CD14-positive monocyte (primary cell): Measurements from ENCODE around the gene CEP83. TPM values are rescaled to one million over a fixed set of nuclear protein-coding genes. Genes with fewer than 3 reads are reported as not detected.

ENCODE experiments used
- DNase-seq, 3 donors: peaks; one replicate each; pipeline ENCODE4 v3.0.0-alpha.2; 2011 to 2022
- H2AFZ ChIP-seq: 2 replicates; pipeline ENCODE4 v1.6.0; 2012; ENCODE audit warnings: mild to moderate bottlenecking, low read depth, low read length, inconsistent platforms; ENCODE audit not compliant: insufficient read depth, poor library complexity, severe bottlenecking
- H3K27ac ChIP-seq, 2 donors: 1 replicate in 1 of 2; 2 replicates in 1 of 2; pipeline ENCODE4 v1.5.1; 2012 to 2013; ENCODE audit warnings: low read length in 2 of 2, control low read depth in 1 of 2, inconsistent platforms in 1 of 2, low read depth in 1 of 2, mild to moderate bottlenecking in 1 of 2
- H3K27me3 ChIP-seq, 2 donors: one replicate each; pipeline versions ENCODE4 v1.6.0 to v1.6.1; 2011 to 2013; ENCODE audit warnings: low read length in 2 of 2; ENCODE audit not compliant: control insufficient read depth in 2 of 2, insufficient read depth in 2 of 2
- H3K36me3 ChIP-seq, 2 donors: replicated peaks in 1 of 2; 1 replicate in 1 of 2; 2 replicates in 1 of 2; pipeline versions ENCODE4 v1.5.1 to v1.6.1; 2012 to 2013; ENCODE audit warnings: low read length in 2 of 2, control low read depth in 1 of 2, inconsistent platforms in 1 of 2, mild to moderate bottlenecking in 1 of 2; ENCODE audit not compliant: insufficient read depth in 2 of 2, control insufficient read depth in 1 of 2
- H3K4me1 ChIP-seq, 2 donors: 1 replicate in 1 of 2; 2 replicates in 1 of 2; pipeline versions ENCODE4 v1.5.1 to v1.6.1; 2012 to 2013; ENCODE audit warnings: low read length in 2 of 2, control low read depth in 1 of 2, inconsistent platforms in 1 of 2, mild to moderate bottlenecking in 1 of 2, moderate library complexity in 1 of 2; ENCODE audit not compliant: insufficient read depth in 2 of 2, control insufficient read depth in 1 of 2
- H3K4me2 ChIP-seq: replicated peaks from 2 replicates; pipeline ENCODE3; 2012; ENCODE audit warnings: low read length, moderate library complexity, mild to moderate bottlenecking; ENCODE audit not compliant: poor library complexity, severe bottlenecking; ENCODE audit errors: extremely low read depth
- H3K4me3 ChIP-seq, 3 experiments: fragments of 200-600 bp in 1 of 3; sonication (generic) in 1 of 3; replicated peaks in 1 of 3; 1 replicate in 2 of 3; 2 replicates in 1 of 3; pipeline ENCODE4 v1.5.1; 2011 to 2013; ENCODE audit warnings: low read length in 3 of 3, mild to moderate bottlenecking in 3 of 3, control low read depth in 2 of 3, low read depth in 2 of 3, inconsistent platforms in 1 of 3, moderate library complexity in 1 of 3
- H3K79me2 ChIP-seq: 2 replicates; pipeline ENCODE4 v1.6.0; 2012; ENCODE audit warnings: mild to moderate bottlenecking, control low read depth, inconsistent platforms, low read length, moderate library complexity; ENCODE audit not compliant: insufficient read depth
- H3K9ac ChIP-seq: 2 replicates; pipeline ENCODE4 v1.6.0; 2017; ENCODE audit warnings: low read length, mild to moderate bottlenecking; ENCODE audit not compliant: insufficient read depth, poor library complexity, severe bottlenecking
- H3K9me3 ChIP-seq, 2 donors: replicated peaks in 1 of 2; 1 replicate in 1 of 2; 2 replicates in 1 of 2; pipeline versions ENCODE4 v1.5.1 to v1.6.1; 2012 to 2013; ENCODE audit warnings: low read length in 2 of 2, control low read depth in 1 of 2; ENCODE audit not compliant: control insufficient read depth in 1 of 2, insufficient read depth in 1 of 2
- H4K20me1 ChIP-seq: 2 replicates; pipeline ENCODE4 v1.6.0; 2012; ENCODE audit warnings: mild to moderate bottlenecking, low read length, control low read depth, moderate library complexity; ENCODE audit not compliant: insufficient read depth
- H3K27ac Mint-ChIP-seq, 7 donors: one replicate each; pipeline ENCODE4 v1.8.0; 2020; ENCODE audit warnings: mild to moderate bottlenecking in 7 of 7, mixed read lengths in 7 of 7, moderate library complexity in 6 of 7, inconsistent platforms in 2 of 7
- H3K27me3 Mint-ChIP-seq, 3 donors: one replicate each; pipeline ENCODE4 v1.8.0; 2021 to 2022; ENCODE audit warnings: low read depth in 3 of 3, mild to moderate bottlenecking in 3 of 3, mixed read lengths in 3 of 3, moderate library complexity in 3 of 3, inconsistent platforms in 1 of 3
- H3K36me3 Mint-ChIP-seq, 2 donors: one replicate each; pipeline ENCODE4 v1.8.0; 2020; ENCODE audit warnings: mixed read lengths in 2 of 2, inconsistent platforms in 1 of 2, mild to moderate bottlenecking in 1 of 2
- H3K4me1 Mint-ChIP-seq: one replicate; pipeline ENCODE4 v1.8.0; 2020; ENCODE audit warnings: mild to moderate bottlenecking, mixed read lengths
- H3K4me3 Mint-ChIP-seq, 2 donors: one replicate each; pipeline ENCODE4 v1.8.0; 2020; ENCODE audit warnings: mild to moderate bottlenecking in 2 of 2, mixed read lengths in 2 of 2, moderate library complexity in 1 of 2
- H3K9me3 Mint-ChIP-seq, 7 donors: one replicate each; pipeline ENCODE4 v1.8.0; 2020 to 2022; ENCODE audit warnings: mixed read lengths in 7 of 7, mild to moderate bottlenecking in 6 of 7, moderate library complexity in 6 of 7, inconsistent platforms in 2 of 7
- CTCF ChIP-seq: fragments of 200-600 bp; IDR thresholded peaks from one replicate; pipeline ENCODE4 v1.8.0; 2022; ENCODE audit warnings: antibody characterized with exemption, mild to moderate bottlenecking
- WGBS: methylation state at CpG from one replicate; pipeline ENCODE4 v1.1.5; 2013; ENCODE audit warnings: missing lambda C conversion rate; ENCODE audit not compliant: insufficient coverage; 5-methylcytosine and 5-hydroxymethylcytosine counted together
- intact Hi-C, 2 donors: fragments of 100-400 bp; cut with micrococcal nuclease; formaldehyde crosslinking; loops; one replicate each; pipeline versions ENCODE4 v1.15.0 to v1.15.1; 2023
- polyA plus RNA-seq, 3 donors: library from polyadenylated mRNA; depleted of rRNA in 1 of 3; unstranded in 2 of 3; stranded (reverse) in 1 of 3; fragments of 300-500 nt in 2 of 3; fragments of >200 nt in 1 of 3; fragmentation: Illumina TruSeq in 2 of 3; gene quantifications; 1 replicate in 2 of 3; 2 replicates in 1 of 3; pipeline ENCODE4 v1.2.3, GENCODE V29; 2012 to 2021

CEP83 gene
- polyA plus RNA-seq, 3 donors = 0.73 to 3.1 (median 1.0) TPM

GRCh38 chr12:94308612-94309011 lies 151.1 kb downstream of the CEP83 start:
- peak overlapping the region in 1 of 7 donors; percentile 33 for H3K27ac Mint-ChIP-seq
- intact Hi-C loops = no loop called here

DNA sequence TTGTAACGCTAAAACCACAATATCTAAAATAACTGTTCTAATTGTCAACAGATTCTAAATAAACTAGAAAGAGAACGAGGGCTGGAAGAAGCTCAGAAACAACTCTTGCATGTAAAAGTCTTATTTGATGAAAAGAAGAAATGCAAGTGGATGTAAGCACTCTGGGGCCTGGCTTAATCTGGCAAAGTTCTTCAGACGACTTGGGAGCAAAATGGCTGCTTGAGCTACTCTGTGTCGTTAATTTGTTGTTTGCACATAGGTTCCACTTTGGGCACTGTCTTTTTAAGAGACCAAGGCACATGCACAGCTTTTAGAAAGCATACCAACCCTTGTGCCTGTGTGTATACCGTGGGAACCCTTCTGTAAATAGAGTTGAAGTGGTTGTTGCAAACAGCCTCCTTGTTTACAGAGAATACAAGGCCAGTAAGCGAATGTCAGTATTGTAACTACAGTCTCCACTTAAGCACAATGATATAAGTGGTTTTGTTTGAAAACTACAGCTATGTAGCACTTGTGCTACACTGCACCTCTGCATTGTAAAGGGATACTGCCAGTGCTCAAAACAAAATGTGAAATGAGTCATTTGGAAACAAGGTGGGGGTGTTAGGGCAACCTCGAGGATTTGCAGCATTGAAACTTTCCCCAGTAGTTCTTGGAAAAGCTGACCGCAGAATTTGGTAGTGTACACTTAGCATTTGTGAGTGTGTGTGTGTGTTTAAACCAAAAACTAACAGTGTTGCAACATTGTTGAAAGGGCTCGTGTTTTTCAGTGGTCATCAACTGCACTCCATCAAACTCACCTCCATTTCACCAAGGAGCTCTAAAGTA lies 154.3 kb downstream of the CEP83 start:
- TF ChIP-seq CTCF = no peak
- H3K36me3 ChIP-seq = peaks cover 83 to 93% of the 10 kb centered on the region in 2 donors

More at GRCh38 chr12:94308612-94309011, 151.1 kb downstream of the CEP83 start:
- Histone ChIP-seq H3K36me3 (peaks cover 51 to 82% of the 10 kb centered on the region in 2 donors), H2AFZ (no peak overlapping the region), H3K4me3 (no peak overlapping the region), H3K79me2 (no peaks in the 10 kb centered on the region), H3K4me2 (no peak overlapping the region), H3K9ac (no peak overlapping the region), H4K20me1 (no peaks in the 10 kb centered on the region), H3K4me1 (no peaks in the 10 kb centered on the region), H3K9me3 (no peaks in the 10 kb centered on the region), H3K27me3 (no peaks in the 10 kb centered on the region), H3K27ac (no peak overlapping the region)
- no peak overlapping the region for H3K4me3 Mint-ChIP-seq
- H3K27me3 Mint-ChIP-seq = no peaks in the 10 kb centered on the region
- no CpG with 5 or more reads among the region's 2 CpGs for whole genome bisulfite sequencing
- H3K9me3 Mint-ChIP-seq = no peaks in the 10 kb centered on the region
- DNase-seq = no peak
- H3K4me1 Mint-ChIP-seq = no peaks in the 10 kb centered on the region
- peaks cover 50 to 59% of the 10 kb centered on the region in 2 donors for H3K36me3 Mint-ChIP-seq
- TF ChIP-seq CTCF = no peak

More for the DNA sequence above, 154.3 kb downstream of the CEP83 start:
- no peak overlapping the region for H3K4me3 ChIP-seq
- H2AFZ ChIP-seq = no peak overlapping the region
- no peaks in the 10 kb centered on the region for H3K79me2 ChIP-seq
- H4K20me1 ChIP-seq = no peaks in the 10 kb centered on the region
- no peaks in the 10 kb centered on the region for H3K9me3 Mint-ChIP-seq
- no peak overlapping the region for H3K4me2 ChIP-seq
- H3K9me3 ChIP-seq = no peaks in the 10 kb centered on the region
- no peaks in the 10 kb centered on the region for H3K4me1 Mint-ChIP-seq
- H3K36me3 Mint-ChIP-seq = peaks cover 72 to 81% of the 10 kb centered on the region in 2 donors
- H3K27me3 Mint-ChIP-seq = no peaks in the 10 kb centered on the region
- DNase-seq = no peak
- intact Hi-C loops = no loop called here
- H3K4me1 ChIP-seq = no peaks in the 10 kb centered on the region
- no peak overlapping the region for H3K27ac Mint-ChIP-seq
- no peak overlapping the region for H3K27ac ChIP-seq
- H3K9ac ChIP-seq = no peak overlapping the region
- H3K27me3 ChIP-seq = no peaks in the 10 kb centered on the region
- WGBS = 96% methylated on average over 4 of the region's 9 CpGs
- no peak overlapping the region for H3K4me3 Mint-ChIP-seq
